ENCODE results near the gene OR2T34. TPM values are rescaled to one million over a fixed set of nuclear protein-coding genes. Genes with fewer than 3 reads are reported as not detected.
"Not testable (repeated sequence)": the region's sequence is repeated elsewhere in the genome, so short reads cannot be mapped to it uniquely, and the experiment has no call there.

Gene OR2T34
- total and polyA plus RNA-seq, 8 donors = not detected

- H3K4me1 ChIP-seq; H3K27ac ChIP-seq; H3K36me3 ChIP-seq; H3K9me3 ChIP-seq; H3K4me3 ChIP-seq; DNase-seq; intact Hi-C loops (cut with DNase I; ENCODE audit: low total_unique reads); H3K27me3 ChIP-seq: not testable (repeated sequence)
- 50 to 95% (median 77%) methylated on average over 1 to 3 of the region's 3 CpGs for WGBS, 5 donors
These were observed 11.9 kb downstream of the OR2T34 start, which contains the start of gene OR2T29 for GRCh38 chr1:248562672-248563071. Gene OR2T29, minus strand, starts transcription at chr1:248562772. Its CDS starts 3,281 bp downstream, at chr1:248559491.

DNA sequence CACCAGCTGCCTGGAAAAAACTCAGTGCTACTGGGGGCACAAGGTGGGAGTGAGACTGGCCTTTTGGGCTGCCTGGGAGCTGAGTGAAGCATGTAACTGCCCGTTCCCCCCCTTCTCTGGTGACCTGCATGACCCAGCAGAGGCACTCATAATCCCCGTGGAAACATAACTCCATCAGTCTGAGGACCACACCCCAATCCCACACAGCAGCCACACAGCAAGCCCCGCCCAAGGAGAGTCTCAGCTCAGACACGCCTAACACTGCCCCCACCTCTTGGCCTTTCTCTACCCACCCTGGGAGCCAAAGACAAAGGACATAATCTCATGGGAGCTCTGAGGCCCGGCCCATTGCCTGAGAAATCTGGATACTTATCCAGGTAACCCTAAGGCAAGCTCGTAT lies 23.5 kb downstream of the OR2T34 start:
- H3K27ac ChIP-seq; H3K9me3 ChIP-seq; intact Hi-C loops (cut with DNase I; ENCODE audit: low total_unique reads); H3K27me3 ChIP-seq; DNase-seq; H3K4me1 ChIP-seq; H3K36me3 ChIP-seq; H3K4me3 ChIP-seq: not testable (repeated sequence)
- no CpG with 5 or more reads among the region's 6 CpGs for WGBS, 5 donors

DNA sequence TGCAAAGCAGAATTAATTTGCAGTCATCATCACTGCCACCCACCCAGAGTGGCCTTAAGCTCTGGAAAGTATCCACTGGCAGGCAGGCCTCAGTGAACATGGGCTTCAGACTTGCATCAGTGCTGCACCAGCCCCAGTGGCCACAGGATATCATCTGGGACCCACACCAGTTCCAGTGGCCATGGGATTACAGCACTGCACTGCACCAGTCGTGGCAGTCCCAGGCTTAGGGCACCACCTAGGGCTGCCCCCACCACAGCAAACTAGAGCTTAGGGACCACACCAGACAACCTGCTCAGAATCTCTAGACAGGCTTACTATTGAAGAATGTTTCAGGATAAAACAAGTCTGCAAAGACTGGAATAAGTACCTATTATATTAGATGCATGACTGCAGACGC lies 27.2 kb downstream of the OR2T34 start:
- H3K4me3 ChIP-seq; H3K27ac ChIP-seq; H3K9me3 ChIP-seq; H3K27me3 ChIP-seq; DNase-seq; H3K4me1 ChIP-seq; H3K36me3 ChIP-seq; intact Hi-C loops (cut with DNase I; ENCODE audit: low total_unique reads): not testable (repeated sequence)
- no CpG with 5 or more reads among the region's 2 CpGs for WGBS, 5 donors

DNA sequence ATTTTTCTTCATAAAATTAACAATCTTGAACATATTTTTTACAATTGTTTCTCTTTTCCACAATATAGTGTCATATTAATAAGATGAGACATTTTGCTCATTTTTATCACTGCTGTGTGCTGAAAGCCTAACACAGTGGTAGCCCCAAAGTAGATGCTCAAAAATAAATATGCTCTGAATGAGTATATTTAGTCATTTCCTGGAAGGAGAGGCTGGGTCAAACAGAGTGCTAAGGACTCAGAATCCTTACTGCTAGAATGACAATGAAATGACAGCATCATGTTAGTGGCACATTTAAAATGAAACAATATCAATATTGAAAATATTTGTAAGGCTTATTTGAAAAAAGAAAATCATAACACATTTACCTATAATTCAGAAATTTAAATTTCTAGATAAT lies 37.1 kb downstream of the OR2T34 start:
- DNase-seq; H3K9me3 ChIP-seq; H3K36me3 ChIP-seq; H3K27me3 ChIP-seq; H3K27ac ChIP-seq; intact Hi-C loops (cut with DNase I; ENCODE audit: low total_unique reads); H3K4me3 ChIP-seq; H3K4me1 ChIP-seq: not testable (repeated sequence)

Small RNAs within 50 kb of the gene (small RNA-seq; reads per million reads assigned to genes)
- gene RF00019 = 0 reads per million in 4 donors

Other genes with a start within 250 kb of the OR2T34 start
- not detected for gene OR14C36, start 226.0 kb downstream of the OR2T34 start, total RNA-seq
- not detected for gene OR14C36, start 226.0 kb downstream of the OR2T34 start, polyA plus RNA-seq
- not detected for gene OR2T4, start 213.1 kb downstream of the OR2T34 start, total RNA-seq
- not detected for gene OR2T4, start 213.1 kb downstream of the OR2T34 start, polyA plus RNA-seq
- gene OR2T6, start 199.0 kb downstream of the OR2T34 start, total RNA-seq = under 1 TPM in 1 of 5 donors, not detected in 4; under 0.01 TPM
- gene OR2T6, start 199.0 kb downstream of the OR2T34 start, polyA plus RNA-seq = not detected
- gene OR2T1, start 171.7 kb downstream of the OR2T34 start, total RNA-seq = not detected
- not detected for gene OR2T1, start 171.7 kb downstream of the OR2T34 start, polyA plus RNA-seq
- gene OR2T2, start 129.1 kb downstream of the OR2T34 start, total RNA-seq = not detected
- gene OR2T2, start 129.1 kb downstream of the OR2T34 start, polyA plus RNA-seq = not detected
- gene OR2T3, start 101.4 kb downstream of the OR2T34 start, total RNA-seq = not detected
- gene OR2T3, start 101.4 kb downstream of the OR2T34 start, polyA plus RNA-seq = not detected
- gene OR2T5, start 86.2 kb downstream of the OR2T34 start, total RNA-seq = not detected
- not detected for gene OR2T5, start 86.2 kb downstream of the OR2T34 start, polyA plus RNA-seq
- not detected for gene OR2G6, start 66.7 kb downstream of the OR2T34 start, total RNA-seq
- not detected for gene OR2G6, start 66.7 kb downstream of the OR2T34 start, polyA plus RNA-seq
- gene OR2T29, start 12.0 kb downstream of the OR2T34 start, total RNA-seq = not detected
- not detected for gene OR2T29, start 12.0 kb downstream of the OR2T34 start, polyA plus RNA-seq
- gene OR2T10, start 22.9 kb upstream of the OR2T34 start, total RNA-seq = not detected
- gene OR2T10, start 22.9 kb upstream of the OR2T34 start, polyA plus RNA-seq = not detected
- gene OR2T11, start 60.3 kb upstream of the OR2T34 start, total RNA-seq = not detected
- gene OR2T11, start 60.3 kb upstream of the OR2T34 start, polyA plus RNA-seq = not detected
- not detected for gene OR2T35, start 70.5 kb upstream of the OR2T34 start, total RNA-seq
- not detected for gene OR2T35, start 70.5 kb upstream of the OR2T34 start, polyA plus RNA-seq
- gene OR2T27, start 80.8 kb upstream of the OR2T34 start, total RNA-seq = not detected
- gene OR2T27, start 80.8 kb upstream of the OR2T34 start, polyA plus RNA-seq = not detected
- gene OR14I1, start 128.0 kb upstream of the OR2T34 start, total RNA-seq = not detected
- not detected for gene OR14I1, start 128.0 kb upstream of the OR2T34 start, polyA plus RNA-seq
- 10 to 100 TPM in 1 of 5 donors, not detected in 4; 48.4 TPM for gene LYPD8, start 181.0 kb upstream of the OR2T34 start, total RNA-seq
- gene LYPD8, start 181.0 kb upstream of the OR2T34 start, polyA plus RNA-seq = 1 to 10 TPM in 1 of 3 donors, not detected in 2; 1.1 TPM

Data from stomach (tissue), 9 donors.